ENCODE measurements around the gene YLPM1. TPM values are rescaled to one million over a fixed set of nuclear protein-coding genes. Genes with fewer than 3 reads are reported as not detected.

The YLPM1 gene
- total RNA-seq, result 23.4 and 34.9 TPM in 2 replicates

GRCh38 chr14:74762917-74763802 is at the start of gene YLPM1:
TSS of gene YLPM1 (plus strand) at chr14:74763316. CDS start at chr14:74763490, 174 bp downstream.

GRCh38 chr14:74875941-74876913 is 113.1 kb downstream of the YLPM1 start, which contains the start of gene PROX2:
TSS of gene PROX2 (minus strand) at chr14:74876145. CDS start at chr14:74863834, 12,311 bp downstream.

GRCh38 chr14:74881431-74882102 is 118.5 kb downstream of the YLPM1 start, which contains the start of gene DLST:
TSS of gene DLST (plus strand) at chr14:74881916. CDS start at chr14:74881954, 38 bp downstream.

Other genes with a start within 250 kb of the YLPM1 start
- 47.9 and 157 TPM in 2 replicates for gene LTBP2, start 151.1 kb upstream of the YLPM1 start, total RNA-seq
- 29.4 and 37.5 TPM in 2 replicates for gene AREL1, start 50.2 kb upstream of the YLPM1 start, total RNA-seq
- 19.2 and 32.5 TPM in 2 replicates for gene FCF1, start 50.2 kb upstream of the YLPM1 start, total RNA-seq
- gene PROX2, start 112.8 kb downstream of the YLPM1 start, total RNA-seq, result not detected in 2 replicates
- 51.1 and 53.4 TPM in 2 replicates for gene DLST, start 118.6 kb downstream of the YLPM1 start, total RNA-seq
- gene RPS6KL1, start 159.9 kb downstream of the YLPM1 start, total RNA-seq, result 2.1 TPM in 1 of 2 replicates, not detected in the other
- under 0.01 TPM in 1 of 2 replicates, not detected in the other for gene PGF, start 192.3 kb downstream of the YLPM1 start, total RNA-seq
- 29.4 and 48.8 TPM in 2 replicates for gene EIF2B2, start 239.6 kb downstream of the YLPM1 start, total RNA-seq